H1 (cell line): ENCODE results near the gene PTPRR. TPM values are rescaled to one million over a fixed set of nuclear protein-coding genes. Genes with fewer than 3 reads are reported as not detected.

ENCODE experiments used
- CTCF ChIA-PET: fragments of 300-600 bp; sonication (Branson Sonifier 250); formaldehyde crosslinking; loops from one replicate; lab custom pipeline; 2021; ENCODE audit not compliant: partially characterized antibody; lab: Charles Lee
- POLR2A ChIA-PET: fragments of 300-600 bp; sonication (Branson Sonifier 250); formaldehyde crosslinking; loops from one replicate; lab custom pipeline; 2021; ENCODE audit warnings: inconsistent platforms; ENCODE audit not compliant: partially characterized antibody; lab: Charles Lee
- DNase-seq, 2 experiments: peaks; one replicate each; pipeline versions ENCODE4 v3.0.0 to v3.0.0-alpha.2; 2010 to 2022; ENCODE audit warnings: low spot score in 2 of 2, low read depth in 1 of 2, mixed read lengths in 1 of 2
- FAIRE-seq: peaks from 2 replicates; lab custom pipeline; 2011; peaks lifted over from hg19 to GRCh38; lab: Jason Lieb, UNC
- H2AFZ ChIP-seq: 2 replicates; pipeline ENCODE4 v1.8.1; 2012; ENCODE audit warnings: low read length, inconsistent platforms
- H2AK5ac ChIP-seq: 2 replicates; pipeline ENCODE4 v1.6.1; 2013; ENCODE audit warnings: low read depth, low read length
- H2BK120ac ChIP-seq: replicated peaks from 2 replicates; pipeline ENCODE3; 2013; ENCODE audit warnings: low read depth, low read length, inconsistent platforms
- H2BK12ac ChIP-seq: 2 replicates; pipeline ENCODE4 v1.6.1; 2013; ENCODE audit warnings: low read depth, low read length
- H2BK15ac ChIP-seq: 2 replicates; pipeline ENCODE4 v1.6.1; 2013; ENCODE audit warnings: low read length
- H2BK20ac ChIP-seq: 2 replicates; pipeline ENCODE4 v1.6.1; 2013; ENCODE audit warnings: low read length
- H2BK5ac ChIP-seq: 2 replicates; pipeline ENCODE4 v1.6.1; 2013; ENCODE audit warnings: low read depth, low read length
- H3K14ac ChIP-seq: 2 replicates; pipeline ENCODE4 v1.6.1; 2013; ENCODE audit warnings: inconsistent platforms; ENCODE audit not compliant: insufficient read length
- H3K18ac ChIP-seq: 2 replicates; pipeline ENCODE4 v1.6.1; 2013; ENCODE audit warnings: low read length; ENCODE audit errors: extremely low read depth
- H3K23ac ChIP-seq: 2 replicates; pipeline ENCODE4 v1.6.1; 2013; ENCODE audit warnings: inconsistent platforms; ENCODE audit not compliant: insufficient read length
- H3K23me2 ChIP-seq: 2 replicates; pipeline ENCODE4 v1.6.1; 2013; ENCODE audit warnings: low read depth, low read length
- H3K27ac ChIP-seq: 2 replicates; pipeline ENCODE4 v1.6.1; 2011; ENCODE audit warnings: low read depth, low read length, inconsistent platforms
- H3K27me3 ChIP-seq, 4 experiments: replicated peaks in 1 of 4; 1 replicate in 1 of 4; 2 replicates in 3 of 4; pipeline versions ENCODE4 v1.6.1 to v1.8.1; 2011 to 2013; ENCODE audit warnings: low read length in 3 of 4, mild to moderate bottlenecking in 3 of 4, inconsistent platforms in 2 of 4, mixed read lengths in 2 of 4, moderate library complexity in 1 of 4; ENCODE audit not compliant: control insufficient read depth in 3 of 4, insufficient read depth in 3 of 4; ENCODE audit errors: extremely low read depth in 1 of 4
- H3K36me3 ChIP-seq, 4 experiments: 2 replicates each; pipeline versions ENCODE4 v1.6.1 to v1.8.1; 2011 to 2013; ENCODE audit warnings: mild to moderate bottlenecking in 4 of 4, low read length in 3 of 4, moderate library complexity in 2 of 4, control low read depth in 1 of 4, inconsistent platforms in 1 of 4; ENCODE audit not compliant: insufficient read depth in 4 of 4, control insufficient read depth in 2 of 4
- H3K4ac ChIP-seq: replicated peaks from 2 replicates; pipeline ENCODE3; 2013; ENCODE audit warnings: low read length, low read depth, mixed read lengths, inconsistent platforms; ENCODE audit not compliant: insufficient read length
- H3K4me1 ChIP-seq, 4 experiments: replicated peaks in 1 of 4; 1 replicate in 1 of 4; 2 replicates in 3 of 4; pipeline versions ENCODE4 v1.6.1 to v1.8.1; 2011 to 2013; ENCODE audit warnings: low read length in 3 of 4, inconsistent platforms in 2 of 4, mixed read lengths in 1 of 4; ENCODE audit not compliant: insufficient read depth in 4 of 4, control insufficient read depth in 3 of 4
- H3K4me2 ChIP-seq, 2 experiments: 2 replicates each; pipeline versions ENCODE4 v1.6.1 to v1.8.1; 2011 to 2013; ENCODE audit warnings: low read depth in 2 of 2, low read length in 2 of 2, control low read depth in 1 of 2, inconsistent platforms in 1 of 2, mild to moderate bottlenecking in 1 of 2; ENCODE audit not compliant: insufficient read depth in 1 of 2
- H3K4me3 ChIP-seq, 4 experiments: fragments of 200-600, 300-600 bp in 1 of 4; sonication (generic), shearing (Covaris generic), sonication (Bioruptor Twin) in 1 of 4; 2 replicates each; pipeline versions ENCODE4 v1.5.1 to v1.8.1; 2011 to 2016; ENCODE audit warnings: low read length in 4 of 4, low read depth in 3 of 4, control low read depth in 2 of 4, inconsistent platforms in 2 of 4, mild to moderate bottlenecking in 2 of 4, mixed read lengths in 1 of 4, moderate library complexity in 1 of 4; ENCODE audit not compliant: insufficient read depth in 2 of 4; ENCODE audit errors: extremely low read depth in 1 of 4
- H3K56ac ChIP-seq: replicated peaks from 2 replicates; pipeline ENCODE3; 2013; ENCODE audit warnings: low read depth, mild to moderate bottlenecking, mixed read lengths, low read length, inconsistent platforms; ENCODE audit not compliant: insufficient read length
- H3K79me1 ChIP-seq: 2 replicates; pipeline ENCODE4 v1.6.1; 2013; ENCODE audit warnings: low read depth, low read length, control low read depth
- H3K79me2 ChIP-seq, 2 experiments: 2 replicates each; pipeline versions ENCODE4 v1.6.1 to v1.8.1; 2012 to 2013; ENCODE audit warnings: low read length in 2 of 2, mild to moderate bottlenecking in 2 of 2, inconsistent platforms in 1 of 2; ENCODE audit not compliant: insufficient read depth in 2 of 2, control insufficient read depth in 1 of 2
- H3K9ac ChIP-seq, 4 experiments: replicated peaks in 1 of 4; 1 replicate in 1 of 4; 2 replicates in 3 of 4; pipeline versions ENCODE4 v1.6.1 to v1.8.1; 2011 to 2013; ENCODE audit warnings: low read depth in 3 of 4, low read length in 3 of 4, control low read depth in 2 of 4, mild to moderate bottlenecking in 2 of 4, moderate library complexity in 2 of 4, inconsistent platforms in 1 of 4; ENCODE audit errors: extremely low read depth in 1 of 4
- H3K9me3 ChIP-seq, 2 experiments: 2 replicates each; pipeline versions ENCODE4 v1.6.1 to v1.8.1; 2012 to 2013; ENCODE audit warnings: mild to moderate bottlenecking in 2 of 2, moderate library complexity in 2 of 2, control low read depth in 1 of 2, inconsistent platforms in 1 of 2, low read depth in 1 of 2, low read length in 1 of 2, mixed read lengths in 1 of 2; ENCODE audit not compliant: insufficient read depth in 2 of 2
- H4K20me1 ChIP-seq, 2 experiments: replicated peaks in 1 of 2; 2 replicates each; pipeline versions ENCODE3 to v1.8.1; 2011 to 2013; ENCODE audit warnings: inconsistent platforms in 2 of 2, low read length in 2 of 2, mild to moderate bottlenecking in 1 of 2; ENCODE audit not compliant: insufficient read depth in 2 of 2, control insufficient read depth in 1 of 2
- H4K5ac ChIP-seq: 2 replicates; pipeline ENCODE4 v1.6.1; 2013; ENCODE audit warnings: low read length, low read depth, mixed read lengths, inconsistent platforms; ENCODE audit not compliant: insufficient read length
- H4K8ac ChIP-seq: 2 replicates; pipeline ENCODE4 v1.8.0; 2013; ENCODE audit warnings: mild to moderate bottlenecking, moderate library complexity, low read length, inconsistent platforms; ENCODE audit not compliant: insufficient read depth; ENCODE audit errors: extremely low read depth
- H4K91ac ChIP-seq: replicated peaks from 2 replicates; pipeline ENCODE3; 2013; ENCODE audit warnings: low read length, mixed read lengths, inconsistent platforms; ENCODE audit not compliant: insufficient read length
- CTBP2 ChIP-seq: IDR thresholded peaks from 2 replicates; pipeline ENCODE4 v1.7.0; 2011; ENCODE audit warnings: borderline replicate concordance, mild to moderate bottlenecking, moderate library complexity, mixed read lengths, low read length; ENCODE audit not compliant: insufficient read depth, insufficient read length
- KDM5A ChIP-seq: fragments of 200-600 bp; IDR thresholded peaks from 2 replicates; pipeline ENCODE4 v1.7.1; 2012; ENCODE audit warnings: mild to moderate bottlenecking, low read length, inconsistent platforms, mixed read lengths
- SIN3A ChIP-seq, 2 experiments: IDR thresholded peaks in 1 of 2; conservative IDR thresholded peaks in 1 of 2; 2 replicates each; pipeline ENCODE4 v1.6.1; 2011 to 2012; ENCODE audit warnings: low read length in 2 of 2, improper control_type of control experiment in 1 of 2, low read depth in 1 of 2, mild to moderate bottlenecking in 1 of 2
- SIRT6 ChIP-seq: IDR thresholded peaks from one replicate; pipeline ENCODE4 v1.7.1; 2012; ENCODE audit warnings: low read length, inconsistent platforms
- WGBS, 2 experiments: shearing (Covaris generic) in 1 of 2; methylation state at CpG; one replicate each; pipeline versions ENCODE4 v1.1.6 to v1.1.7; 2013 to 2015; ENCODE audit warnings: low lambda C conversion rate in 2 of 2, mixed read lengths in 2 of 2, inconsistent platforms in 1 of 2, low coverage in 1 of 2, missing lambda C conversion rate in 1 of 2; ENCODE audit not compliant: insufficient replicate concordance in 2 of 2, insufficient coverage in 1 of 2, insufficient read length in 1 of 2; ENCODE audit errors: extremely low coverage in 1 of 2, missing lambda C conversion rate in 1 of 2; 5-methylcytosine and 5-hydroxymethylcytosine counted together
- polyA plus RNA-seq, 7 experiments: library from polyadenylated mRNA; depleted of rRNA in 3 of 7; stranded (reverse) in 5 of 7; unstranded in 2 of 7; fragments of >200 nt in 5 of 7; fragments of 200-250 nt in 2 of 7; gene quantifications; 1 replicate in 5 of 7; 2 replicates in 1 of 7; 4 replicates in 1 of 7; pipeline versions ENCODE4 v1.2.1 to v1.2.3, GENCODE V29; 2011 to 2013; ENCODE audit warnings: missing spikeins in 2 of 7, mixed read lengths in 2 of 7
- total RNA-seq: library from RNA; stranded (reverse); fragmentation: NEBNext Ultra II Directional; extraction: Animal tissue kit (Norgen Biotek cat#: 25700); gene quantifications from 2 replicates; pipeline ENCODE4 v1.2.1, GENCODE V29; 2021
- TF ChIP-seq, protein P1 (sequence below): IDR thresholded peaks from 2 replicates; pipeline ENCODE4 v1.6.1; 2012; ENCODE audit warnings: inconsistent platforms

Gene PTPRR
- total and polyA plus RNA-seq, 2 of the 8 experiments (the other 6 are each of a cell fraction or from before 2014, with no cell fraction given), result 0.07 to 0.35 TPM

DNA sequence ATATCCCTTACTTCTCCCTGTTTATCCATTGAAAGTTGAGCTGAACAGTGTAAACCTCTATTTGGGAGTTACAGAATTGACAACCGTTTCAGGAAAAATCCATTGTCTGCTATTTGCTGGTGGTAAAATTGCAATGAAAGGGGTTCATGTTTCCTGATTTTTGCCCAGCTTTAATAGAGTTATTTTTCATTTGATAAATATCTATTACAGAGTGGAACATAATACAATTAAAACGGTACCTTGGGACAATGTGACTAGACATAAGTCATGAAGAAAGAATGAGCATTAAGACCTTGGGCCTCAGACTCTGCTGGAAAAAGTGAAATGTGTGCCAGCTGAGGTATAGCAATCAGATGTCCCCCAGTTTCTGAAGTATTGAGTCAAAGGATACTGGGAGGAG, 13.1 kb downstream of the PTPRR start:
- Histone ChIP-seq H3K4me3 (no peak overlapping the region), H4K5ac (no peak overlapping the region)
- CTCF ChIA-PET, result no interaction called here

More for the DNA sequence above, 13.1 kb downstream of the PTPRR start:
- DNase-seq, result no peak
- Histone ChIP-seq H3K27me3 (no peaks in the 10 kb centered on the region), H3K4ac (no peak overlapping the region), H3K79me2 (no peaks in the 10 kb centered on the region), H3K27ac (no peak overlapping the region), H3K9me3 (no peaks in the 10 kb centered on the region), H3K23ac (no peak overlapping the region), H4K91ac (no peak overlapping the region), H4K20me1 (no peaks in the 10 kb centered on the region), H2BK120ac (no peak overlapping the region), H3K4me1 (peaks cover 0 to 3% (median under 1%) of the 10 kb centered on the region in 4 experiments; a peak in 1 of 7 replicates), H2BK15ac (no peak overlapping the region), H4K8ac (no peak overlapping the region), H2BK12ac (no peak overlapping the region), H3K18ac (no peak overlapping the region), H3K56ac (no peak overlapping the region), H2BK20ac (no peak overlapping the region), H3K9ac (no peak overlapping the region), H3K14ac (no peak overlapping the region), H2BK5ac (no peak overlapping the region), H3K23me2 (no peaks in the 10 kb centered on the region), H3K36me3 (no peaks in the 10 kb centered on the region), H3K4me2 (no peak overlapping the region), H3K79me1 (no peaks in the 10 kb centered on the region), H2AFZ (no peak overlapping the region), H2AK5ac (no peak overlapping the region)
- WGBS, 2 experiments, result 85% methylated on average over 2 of the region's 2 CpGs; no CpG with 5 or more reads in 1 of the 2 experiments
- no peak for FAIRE-seq
- TF ChIP-seq, protein P1, sequence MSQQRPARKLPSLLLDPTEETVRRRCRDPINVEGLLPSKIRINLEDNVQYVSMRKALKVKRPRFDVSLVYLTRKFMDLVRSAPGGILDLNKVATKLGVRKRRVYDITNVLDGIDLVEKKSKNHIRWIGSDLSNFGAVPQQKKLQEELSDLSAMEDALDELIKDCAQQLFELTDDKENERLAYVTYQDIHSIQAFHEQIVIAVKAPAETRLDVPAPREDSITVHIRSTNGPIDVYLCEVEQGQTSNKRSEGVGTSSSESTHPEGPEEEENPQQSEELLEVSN, result no peak
- TF ChIP-seq KDM5A (no peak), SIRT6 (no peak), CTBP2 (no peak), SIN3A (conservative IDR thresholded peaks at IDR 0.05 in 1 of 2, IDR thresholded peaks at IDR 0.05 in 1 of 2; ENCODE audit: low read depth in 1 of 2, low read length in 2 of 2) (no peak)
- POLR2A ChIA-PET, result no interaction called here
